Pulmonary artery endothelial cell (primary cell): ENCODE measurements around the gene SLCO1B3. TPM values are rescaled to one million over a fixed set of nuclear protein-coding genes. Genes with fewer than 3 reads are reported as not detected.
"Not testable (repeated sequence)": the region's sequence is repeated elsewhere in the genome, so short reads cannot be mapped to it uniquely, and the experiment has no call there.

Source experiments
- DNase-seq: peaks from one replicate; pipeline ENCODE4 v3.0.0-alpha.2; 2011; ENCODE audit warnings: low read depth, low spot score
- total RNA-seq: library from RNA; depleted of rRNA; stranded (reverse); fragments of >200 nt; gene quantifications from 2 replicates; pipeline ENCODE4 v1.2.3, GENCODE V29; 2014

The SLCO1B3 gene
- total RNA-seq: not detected in 2 replicates

- DNase-seq: no peak
These were observed at the start of gene SLCO1B3 for GRCh38 chr12:20810487-20810886. SLCO1B3 (plus strand) TSS chr12:20810705; CDS start chr12:20815739, 5,034 bp downstream.

GRCh38 chr12:20777420-20777819 is 33.1 kb upstream of the SLCO1B3 start:
- DNase-seq: no peak

GRCh38 chr12:20778969-20779368 is 31.5 kb upstream of the SLCO1B3 start:
- DNase-seq: no peak

GRCh38 chr12:20779971-20780370 is 30.5 kb upstream of the SLCO1B3 start:
- DNase-seq: not testable (repeated sequence)

GRCh38 chr12:20783796-20784357 is 26.6 kb upstream of the SLCO1B3 start:
- DNase-seq: not testable (repeated sequence)

- no peak for DNase-seq
These were observed 17.5 kb upstream of the SLCO1B3 start for GRCh38 chr12:20792971-20793370.

- DNase-seq: no peak
These were observed 12.0 kb upstream of the SLCO1B3 start for GRCh38 chr12:20798554-20798953.

- no peak for DNase-seq
These were observed 10.3 kb upstream of the SLCO1B3 start for GRCh38 chr12:20800160-20800559.

GRCh38 chr12:20801035-20801434 is 9.5 kb upstream of the SLCO1B3 start:
- no peak for DNase-seq

- no peak for DNase-seq
These were observed 4.6 kb upstream of the SLCO1B3 start for GRCh38 chr12:20805921-20806320.

- no peak for DNase-seq
These were observed 3.1 kb upstream of the SLCO1B3 start for GRCh38 chr12:20807192-20808080.

- DNase-seq: no peak
These were observed 2.0 kb upstream of the SLCO1B3 start for GRCh38 chr12:20808521-20808920.

- DNase-seq: no peak
These were observed 5.1 kb downstream of the SLCO1B3 start for GRCh38 chr12:20815574-20815973.

GRCh38 chr12:20822415-20822814 is 11.9 kb downstream of the SLCO1B3 start:
- DNase-seq: no peak

GRCh38 chr12:20822925-20823324 is 12.4 kb downstream of the SLCO1B3 start:
- DNase-seq: no peak

GRCh38 chr12:20829919-20830318 is 19.4 kb downstream of the SLCO1B3 start:
- DNase-seq: no peak

GRCh38 chr12:20830456-20830855 is 20.0 kb downstream of the SLCO1B3 start:
- no peak for DNase-seq

- no peak for DNase-seq
These were observed 22.4 kb downstream of the SLCO1B3 start for GRCh38 chr12:20832911-20833310.

GRCh38 chr12:20852649-20853048 is 42.1 kb downstream of the SLCO1B3 start:
- no peak for DNase-seq

GRCh38 chr12:20863056-20863455 is 52.6 kb downstream of the SLCO1B3 start:
- no peak for DNase-seq

GRCh38 chr12:20865873-20866272 is 55.4 kb downstream of the SLCO1B3 start:
- no peak for DNase-seq

GRCh38 chr12:20868277-20868676 is 57.8 kb downstream of the SLCO1B3 start:
- DNase-seq: no peak

GRCh38 chr12:20883288-20883687 is 72.8 kb downstream of the SLCO1B3 start:
- DNase-seq: peak; percentile 55
